Neutrophil (primary cell): Measurements from ENCODE around the gene MTA2.

ENCODE experiments used
- H3K27ac ChIP-seq: fragments of 200-600 bp; sonication (generic); 2 replicates; pipeline ENCODE4 v1.5.1; 2016; ENCODE audit warnings: mild to moderate bottlenecking, moderate library complexity
- H3K27me3 ChIP-seq: fragments of 200-600 bp; sonication (generic); 2 replicates; pipeline ENCODE4 v1.6.0; 2016; ENCODE audit warnings: mild to moderate bottlenecking
- H3K36me3 ChIP-seq: fragments of 200-600 bp; sonication (generic); 2 replicates; pipeline ENCODE4 v1.5.1; 2017
- H3K4me1 ChIP-seq, 2 experiments: fragments of 200-600 bp in 1 of 2; sonication (generic) in 1 of 2; 1 replicate in 1 of 2; 2 replicates in 1 of 2; pipeline versions ENCODE4 v1.5.1 to v1.6.1; 2013 to 2016; ENCODE audit warnings: low read depth in 1 of 2, low read length in 1 of 2, mild to moderate bottlenecking in 1 of 2, moderate library complexity in 1 of 2; ENCODE audit not compliant: control insufficient read depth in 1 of 2, insufficient read depth in 1 of 2
- H3K4me3 ChIP-seq, 2 experiments: fragments of 200-600 bp in 1 of 2; sonication (generic) in 1 of 2; 1 replicate in 1 of 2; 2 replicates in 1 of 2; pipeline ENCODE4 v1.5.1; 2013 to 2016; ENCODE audit warnings: low read depth in 1 of 2, low read length in 1 of 2, mild to moderate bottlenecking in 1 of 2, moderate library complexity in 1 of 2
- H3K9me3 ChIP-seq: fragments of 200-600 bp; sonication (generic); 2 replicates; pipeline ENCODE4 v1.5.1; 2016
- TF ChIP-seq, protein P1 (sequence below): fragments of 200-600 bp; sonication (generic); IDR thresholded peaks from 2 replicates; pipeline ENCODE4 v1.5.1; 2016; ENCODE audit warnings: antibody characterized with exemption

Gene MTA2

GRCh38 chr11:62545437-62546243, 56.0 kb downstream of the MTA2 start:
- H3K4me1 ChIP-seq = peaks cover 9 to 21% of the 10 kb centered on the region in 2 experiments
- TF ChIP-seq, protein P1, sequence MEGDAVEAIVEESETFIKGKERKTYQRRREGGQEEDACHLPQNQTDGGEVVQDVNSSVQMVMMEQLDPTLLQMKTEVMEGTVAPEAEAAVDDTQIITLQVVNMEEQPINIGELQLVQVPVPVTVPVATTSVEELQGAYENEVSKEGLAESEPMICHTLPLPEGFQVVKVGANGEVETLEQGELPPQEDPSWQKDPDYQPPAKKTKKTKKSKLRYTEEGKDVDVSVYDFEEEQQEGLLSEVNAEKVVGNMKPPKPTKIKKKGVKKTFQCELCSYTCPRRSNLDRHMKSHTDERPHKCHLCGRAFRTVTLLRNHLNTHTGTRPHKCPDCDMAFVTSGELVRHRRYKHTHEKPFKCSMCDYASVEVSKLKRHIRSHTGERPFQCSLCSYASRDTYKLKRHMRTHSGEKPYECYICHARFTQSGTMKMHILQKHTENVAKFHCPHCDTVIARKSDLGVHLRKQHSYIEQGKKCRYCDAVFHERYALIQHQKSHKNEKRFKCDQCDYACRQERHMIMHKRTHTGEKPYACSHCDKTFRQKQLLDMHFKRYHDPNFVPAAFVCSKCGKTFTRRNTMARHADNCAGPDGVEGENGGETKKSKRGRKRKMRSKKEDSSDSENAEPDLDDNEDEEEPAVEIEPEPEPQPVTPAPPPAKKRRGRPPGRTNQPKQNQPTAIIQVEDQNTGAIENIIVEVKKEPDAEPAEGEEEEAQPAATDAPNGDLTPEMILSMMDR = no peak
- no peaks in the 10 kb centered on the region for H3K36me3 ChIP-seq

DNA sequence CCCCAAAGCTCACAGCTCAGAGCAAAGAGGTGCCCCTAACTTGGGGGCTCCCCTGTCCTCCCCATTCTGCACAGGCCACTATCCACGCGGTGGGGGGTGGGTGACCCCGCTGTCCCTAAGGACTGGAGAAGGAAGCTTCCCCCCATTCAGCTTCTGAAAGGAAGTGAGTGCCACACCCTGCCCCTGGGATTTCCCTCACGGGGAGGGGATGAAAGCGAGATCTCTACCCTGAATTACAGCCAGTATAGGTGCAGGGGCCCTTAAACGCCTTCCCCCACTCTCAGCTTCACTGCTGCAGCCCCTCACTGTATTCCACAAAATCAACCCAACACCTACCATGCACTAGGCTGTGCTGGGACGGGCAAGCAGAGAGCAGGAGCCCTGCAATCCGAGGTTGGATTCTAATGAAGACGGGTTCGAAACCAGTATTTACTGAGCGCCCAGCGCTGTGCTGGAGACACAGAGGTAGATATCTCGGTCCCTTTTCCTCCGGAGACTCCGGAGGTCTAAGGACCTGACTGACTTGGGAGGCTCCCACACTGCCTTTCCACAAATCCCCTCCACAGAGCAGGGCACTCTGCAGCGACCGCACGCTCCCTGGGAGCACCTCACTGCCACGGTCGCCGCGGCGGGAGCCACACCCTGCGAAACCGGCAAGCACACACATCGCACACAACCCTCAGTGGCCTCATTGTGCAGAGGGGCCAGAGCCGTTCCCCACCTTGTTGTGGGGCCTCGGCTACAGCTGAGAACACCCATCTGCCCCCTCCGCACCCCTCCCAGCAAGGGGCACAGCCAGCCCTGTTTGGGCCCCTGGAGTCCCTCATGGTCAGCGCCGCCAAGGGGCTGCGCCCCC, 56.9 kb downstream of the MTA2 start:
- TF ChIP-seq, protein P1 = no peak
- Histone ChIP-seq H3K36me3 (no peaks in the 10 kb centered on the region), H3K4me1 (peaks cover 9 to 21% of the 10 kb centered on the region in 2 experiments), H3K27ac (no peak overlapping the region), H3K27me3 (peaks cover 87% of the 10 kb centered on the region), H3K4me3 (no peak overlapping the region), H3K9me3 (no peaks in the 10 kb centered on the region)

More at GRCh38 chr11:62545437-62546243, 56.0 kb downstream of the MTA2 start:
- Histone ChIP-seq H3K27me3 (peaks cover 94% of the 10 kb centered on the region), H3K27ac (no peak overlapping the region), H3K9me3 (no peaks in the 10 kb centered on the region), H3K4me3 (no peak overlapping the region)

- Histone ChIP-seq H3K4me3 (no peak overlapping the region), H3K4me1 (peaks cover 9 to 21% of the 10 kb centered on the region in 2 experiments), H3K27me3 (peaks cover 77% of the 10 kb centered on the region), H3K27ac (no peak overlapping the region), H3K36me3 (no peaks in the 10 kb centered on the region), H3K9me3 (no peaks in the 10 kb centered on the region)
- TF ChIP-seq, protein P1 = no peak
These were observed 57.8 kb downstream of the MTA2 start for GRCh38 chr11:62543680-62544444.
